Chondrocyte (in vitro differentiated cells): Measurements from ENCODE around the gene TLE4. TPM values are rescaled to one million over a fixed set of nuclear protein-coding genes. Genes with fewer than 3 reads are reported as not detected.

Experiments used
- DNase-seq: peaks from one replicate; pipeline ENCODE4 v3.0.0; 2021; ENCODE audit warnings: mixed read lengths, low spot score
- H3K27ac Mint-ChIP-seq: one replicate; pipeline ENCODE4 v1.8.0; 2021; ENCODE audit warnings: mild to moderate bottlenecking, moderate library complexity, mixed read lengths; ENCODE audit not compliant: unreplicated experiment
- H3K27me3 Mint-ChIP-seq: 2 replicates; pipeline ENCODE4 v1.8.0; 2021; ENCODE audit warnings: low read depth, mixed read lengths
- H3K36me3 Mint-ChIP-seq: 2 replicates; pipeline ENCODE4 v1.8.0; 2021; ENCODE audit warnings: low read depth, mixed read lengths
- H3K4me1 Mint-ChIP-seq: 2 replicates; pipeline ENCODE4 v1.8.0; 2021; ENCODE audit warnings: low read depth, mild to moderate bottlenecking, mixed read lengths
- H3K4me3 Mint-ChIP-seq: one replicate; pipeline ENCODE4 v1.8.0; 2021; ENCODE audit warnings: mild to moderate bottlenecking, moderate library complexity, mixed read lengths; ENCODE audit not compliant: unreplicated experiment
- H3K9me3 Mint-ChIP-seq: 2 replicates; pipeline ENCODE4 v1.8.0; 2021; ENCODE audit warnings: low read depth, mixed read lengths
- total RNA-seq: library from RNA; stranded (reverse); gene quantifications from 3 replicates; pipeline ENCODE4 v1.2.1, GENCODE V29; 2021
- TF ChIP-seq, protein P1 (sequence below): fragments of 200-600 bp; sonication (generic); IDR thresholded peaks from 2 replicates; pipeline ENCODE4 v1.5.0; 2021; ENCODE audit warnings: antibody characterized with exemption, mild to moderate bottlenecking, moderate library complexity

Gene TLE4
- total RNA-seq, 1 donor from 2014 or later: 66.0 TPM

DNA sequence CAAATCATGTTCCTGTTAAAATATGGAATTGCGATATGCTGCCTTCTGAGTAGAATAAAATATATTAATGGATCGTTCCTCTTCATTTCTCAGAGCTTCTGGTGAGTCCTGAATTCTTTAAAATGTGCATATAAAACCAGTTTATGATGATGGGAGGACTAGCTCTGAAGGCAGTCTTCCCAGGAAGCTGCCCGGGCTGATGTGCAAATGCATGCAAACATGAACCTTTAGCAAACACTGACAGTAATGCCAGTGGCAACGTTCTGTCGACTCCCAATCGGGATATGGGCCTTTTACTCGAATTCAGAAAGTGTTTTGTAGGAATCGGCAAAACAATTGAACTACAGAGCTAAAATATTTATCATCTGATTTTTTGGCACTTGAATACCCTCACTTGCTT, 93.6 kb downstream of the TLE4 start:
- no peak for DNase-seq
- TF ChIP-seq, protein P1, sequence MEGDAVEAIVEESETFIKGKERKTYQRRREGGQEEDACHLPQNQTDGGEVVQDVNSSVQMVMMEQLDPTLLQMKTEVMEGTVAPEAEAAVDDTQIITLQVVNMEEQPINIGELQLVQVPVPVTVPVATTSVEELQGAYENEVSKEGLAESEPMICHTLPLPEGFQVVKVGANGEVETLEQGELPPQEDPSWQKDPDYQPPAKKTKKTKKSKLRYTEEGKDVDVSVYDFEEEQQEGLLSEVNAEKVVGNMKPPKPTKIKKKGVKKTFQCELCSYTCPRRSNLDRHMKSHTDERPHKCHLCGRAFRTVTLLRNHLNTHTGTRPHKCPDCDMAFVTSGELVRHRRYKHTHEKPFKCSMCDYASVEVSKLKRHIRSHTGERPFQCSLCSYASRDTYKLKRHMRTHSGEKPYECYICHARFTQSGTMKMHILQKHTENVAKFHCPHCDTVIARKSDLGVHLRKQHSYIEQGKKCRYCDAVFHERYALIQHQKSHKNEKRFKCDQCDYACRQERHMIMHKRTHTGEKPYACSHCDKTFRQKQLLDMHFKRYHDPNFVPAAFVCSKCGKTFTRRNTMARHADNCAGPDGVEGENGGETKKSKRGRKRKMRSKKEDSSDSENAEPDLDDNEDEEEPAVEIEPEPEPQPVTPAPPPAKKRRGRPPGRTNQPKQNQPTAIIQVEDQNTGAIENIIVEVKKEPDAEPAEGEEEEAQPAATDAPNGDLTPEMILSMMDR: no peak
- Mint-ChIP-seq H3K36me3 (peaks cover 6% of the 10 kb centered on the region), H3K27ac (no peak overlapping the region), H3K4me3 (no peak overlapping the region), H3K9me3 (no peaks in the 10 kb centered on the region), H3K27me3 (no peaks in the 10 kb centered on the region), H3K4me1 (peaks cover 55% of the 10 kb centered on the region)

DNA sequence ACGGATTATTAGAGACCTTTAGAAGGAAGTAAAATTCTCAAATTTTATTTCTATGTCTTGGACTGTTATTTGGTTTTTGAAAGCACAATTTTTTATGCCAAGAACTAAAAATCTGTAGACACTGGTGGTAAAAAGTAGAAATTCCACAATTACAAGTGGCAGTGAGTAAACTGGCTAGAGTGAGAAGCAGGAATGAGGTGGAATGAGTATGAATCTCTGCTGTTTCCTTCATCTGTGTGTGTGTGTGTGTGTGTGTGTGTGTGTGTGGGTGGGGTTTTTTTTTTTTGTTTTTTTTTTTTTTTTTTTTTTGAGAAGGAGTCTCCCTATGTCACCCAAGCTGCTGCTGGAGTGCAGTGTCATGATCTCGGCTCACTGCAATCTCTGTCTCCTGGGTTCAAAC, 94.2 kb downstream of the TLE4 start:
- no peak for DNase-seq
- TF ChIP-seq, protein P1: no peak
- Mint-ChIP-seq H3K36me3 (peaks cover 10% of the 10 kb centered on the region), H3K4me1 (peaks cover 61% of the 10 kb centered on the region), H3K27ac (no peak overlapping the region), H3K27me3 (no peaks in the 10 kb centered on the region), H3K4me3 (no peak overlapping the region), H3K9me3 (no peaks in the 10 kb centered on the region)

DNA sequence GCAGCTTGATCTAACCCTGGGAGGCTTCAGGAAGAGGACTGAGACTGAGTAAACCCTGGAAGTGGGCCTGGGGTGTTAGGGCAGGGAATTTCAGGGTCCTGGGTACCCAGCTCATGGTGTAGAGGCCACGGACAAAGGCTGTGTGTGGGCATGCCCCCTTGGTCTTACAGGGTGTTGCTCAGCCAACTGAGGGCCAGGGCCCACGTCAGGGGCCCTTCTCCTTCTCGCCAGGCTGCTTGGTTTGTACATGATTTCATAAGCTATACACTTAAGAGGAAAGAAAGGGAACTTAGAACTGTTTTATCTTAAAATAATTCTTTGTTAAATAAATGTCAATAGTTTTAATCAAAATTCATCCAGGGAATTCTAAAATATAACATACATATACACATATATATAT, 95.4 kb downstream of the TLE4 start:
- Mint-ChIP-seq H3K27me3 (no peaks in the 10 kb centered on the region), H3K9me3 (no peaks in the 10 kb centered on the region), H3K27ac (peak overlapping the region; percentile 42), H3K4me1 (peaks cover 68% of the 10 kb centered on the region), H3K4me3 (no peak overlapping the region), H3K36me3 (peaks cover 13% of the 10 kb centered on the region)
- DNase-seq: no peak
- TF ChIP-seq, protein P1: no peak

DNA sequence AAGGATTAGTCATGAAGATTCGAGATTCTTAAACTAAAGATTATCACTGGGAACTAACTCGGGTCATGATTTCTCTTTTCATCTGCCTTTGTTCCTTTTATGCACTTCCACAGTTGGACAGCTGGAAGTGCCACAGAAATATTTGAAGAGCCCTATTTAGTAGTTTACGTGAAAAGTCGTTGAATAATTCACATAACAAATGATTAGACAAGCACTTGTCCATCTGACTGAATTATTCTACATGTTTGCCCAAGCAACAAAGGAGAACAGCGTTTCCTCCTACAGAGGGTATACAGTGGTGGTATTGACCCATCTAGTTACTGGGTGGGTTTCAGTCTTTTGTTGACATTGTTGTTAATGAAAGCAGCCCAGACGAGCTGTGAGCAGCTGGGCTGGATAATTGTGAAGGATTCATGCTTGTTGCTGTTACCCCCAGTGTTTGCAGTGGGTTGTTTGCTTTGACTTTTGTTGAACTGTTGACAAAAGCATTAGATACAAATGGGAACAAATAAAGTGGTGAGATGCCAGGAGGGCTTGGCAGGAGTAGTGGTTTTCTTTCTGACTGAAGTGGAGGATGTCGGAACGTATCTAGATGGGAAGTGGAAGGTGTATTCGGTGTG, 96.2 kb downstream of the TLE4 start:
- Mint-ChIP-seq H3K27me3 (no peaks in the 10 kb centered on the region), H3K4me1 (peaks cover 68% of the 10 kb centered on the region), H3K27ac (no peak overlapping the region), H3K9me3 (no peaks in the 10 kb centered on the region), H3K4me3 (no peak overlapping the region), H3K36me3 (peaks cover 13% of the 10 kb centered on the region)
- no peak for DNase-seq
- TF ChIP-seq, protein P1: no peak

DNA sequence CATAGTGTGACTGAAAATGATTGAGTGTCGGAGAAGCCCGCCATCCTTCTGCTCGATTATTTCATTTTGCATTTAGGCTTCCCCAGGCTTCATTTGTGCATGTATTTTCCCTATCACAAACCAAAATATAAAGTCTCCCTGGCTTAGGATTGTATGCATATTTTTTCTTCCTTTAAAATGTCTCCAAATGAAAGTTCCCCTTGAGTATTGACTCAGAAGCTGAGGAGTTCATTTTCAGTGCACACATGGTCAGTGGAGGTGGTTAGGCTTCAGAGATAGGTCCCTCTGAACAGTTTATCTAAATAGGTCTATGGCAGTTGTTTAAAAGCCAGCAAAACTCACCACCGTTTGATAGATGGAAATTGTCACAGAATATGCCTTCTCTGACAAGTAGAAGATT, 97.2 kb downstream of the TLE4 start:
- H3K27ac Mint-ChIP-seq: no peak overlapping the region
- no peaks in the 10 kb centered on the region for H3K27me3 Mint-ChIP-seq
- H3K36me3 Mint-ChIP-seq: peaks cover 13% of the 10 kb centered on the region
- TF ChIP-seq, protein P1: no peak
- DNase-seq: no peak
- no peak overlapping the region for H3K4me3 Mint-ChIP-seq
- H3K4me1 Mint-ChIP-seq: peaks cover 68% of the 10 kb centered on the region
- no peaks in the 10 kb centered on the region for H3K9me3 Mint-ChIP-seq
